NCI-H82 treated with DMSO at 0.1 percent for 48 hours (cell line): ENCODE results near the gene DCTD.

Experiments
- DNase-seq: peaks from one replicate; lab custom pipeline; 2025; ENCODE audit not compliant: unreplicated experiment; lab: John Stamatoyannopoulos, UW

Gene DCTD

DNA sequence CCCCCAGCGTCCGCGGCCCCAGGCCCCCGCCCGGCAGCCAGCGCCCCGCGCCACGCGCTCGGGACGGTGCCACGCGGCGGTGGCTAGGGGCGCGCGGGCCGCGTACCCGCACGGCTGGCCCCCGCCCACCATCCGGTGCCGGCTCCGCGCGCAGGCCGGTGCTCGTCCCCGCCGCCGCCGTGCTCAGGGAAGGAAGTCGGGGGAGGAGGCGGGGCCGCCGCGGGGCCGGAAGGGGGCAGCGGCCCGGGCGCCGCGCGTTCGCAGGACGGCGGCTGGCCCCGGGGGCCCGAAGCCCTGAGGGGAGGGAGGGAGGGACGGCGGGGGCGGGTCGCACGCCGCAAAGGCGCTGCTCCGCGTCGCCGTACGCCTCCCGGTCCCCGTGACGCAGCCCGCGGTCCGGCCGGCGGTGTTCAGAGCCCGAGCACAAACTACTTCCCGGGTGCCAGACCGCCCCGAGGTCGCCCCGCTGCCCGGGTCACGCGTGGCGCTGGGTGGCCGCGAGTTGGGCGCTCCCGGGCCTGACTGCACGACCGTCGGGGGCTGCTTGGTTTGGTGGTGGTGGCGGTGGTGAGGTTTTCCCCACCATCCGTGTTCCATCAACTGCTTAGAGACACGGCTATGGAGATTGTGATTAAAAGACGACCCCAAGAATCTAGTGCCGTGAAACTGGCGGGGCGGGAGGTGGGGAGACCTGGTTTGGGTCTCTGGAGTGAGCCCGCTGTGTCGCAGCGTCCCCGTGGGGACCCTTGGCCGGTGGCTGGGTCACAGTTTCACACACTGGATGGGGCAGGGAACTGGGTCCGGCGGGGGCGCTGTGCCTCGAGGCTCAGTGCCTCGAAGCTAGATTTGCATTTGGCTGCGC is at the start of gene DCTD:
Gene DCTD, minus strand, starts transcription at position 205 of the 862 bp plus-strand sequence. CDS start 1,818 bp downstream, outside the sequence.
- DNase-seq, result no peak

DNA sequence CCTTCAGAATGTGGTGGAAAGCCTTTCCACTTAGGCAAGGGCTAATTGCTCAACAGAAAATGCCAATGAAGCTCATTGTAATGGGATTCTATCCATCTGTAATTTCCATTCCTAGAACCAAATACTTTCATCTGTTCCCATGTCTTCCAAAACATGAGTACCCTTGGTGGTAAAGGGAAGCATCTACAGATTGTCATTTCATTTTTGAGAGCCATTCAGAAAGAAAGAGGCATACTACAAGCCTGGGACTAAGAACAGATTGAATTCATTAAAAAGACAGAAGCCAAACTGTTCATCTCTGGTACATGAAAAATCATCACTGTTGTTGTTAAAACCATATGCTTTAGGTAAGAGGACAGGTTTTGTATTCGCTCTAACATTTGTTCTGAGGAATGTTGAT is 43.6 kb upstream of the DCTD start:
- DNase-seq, result no peak

DNA sequence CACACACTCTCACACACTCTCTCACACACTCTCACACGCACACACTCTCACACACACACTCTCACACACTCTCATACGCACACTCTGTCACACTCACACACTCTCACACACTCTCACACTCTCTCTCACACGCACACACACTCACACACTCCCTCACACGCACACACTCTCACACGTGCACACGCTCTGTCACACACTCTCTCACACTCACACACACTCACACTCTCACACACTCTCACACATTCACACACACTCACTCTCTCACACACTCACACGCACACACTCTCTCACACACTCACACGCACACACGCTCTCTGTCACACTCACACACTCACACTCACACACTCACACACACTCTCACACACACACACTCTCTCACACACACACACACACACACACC is 43.0 kb upstream of the DCTD start:
- no peak for DNase-seq

DNA sequence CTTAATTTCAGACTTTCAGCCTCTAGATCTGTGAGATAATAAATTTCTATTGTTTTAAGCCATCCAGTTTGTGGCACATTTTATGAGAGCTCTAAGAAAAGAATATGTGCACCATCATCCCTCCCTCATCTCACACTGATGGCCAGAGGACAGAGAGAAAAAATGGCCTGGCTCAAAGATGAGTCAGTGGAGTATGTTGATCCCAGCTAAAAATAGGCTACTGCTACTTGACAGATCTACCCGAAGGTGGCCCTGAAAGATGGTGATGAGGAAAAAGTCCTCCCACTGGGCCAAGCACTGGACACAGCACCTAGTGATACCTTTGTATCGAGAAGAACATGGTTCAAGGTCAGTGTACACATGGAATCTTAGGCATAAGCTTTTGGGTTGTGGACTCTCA is 38.2 kb upstream of the DCTD start:
- DNase-seq, result no peak

DNA sequence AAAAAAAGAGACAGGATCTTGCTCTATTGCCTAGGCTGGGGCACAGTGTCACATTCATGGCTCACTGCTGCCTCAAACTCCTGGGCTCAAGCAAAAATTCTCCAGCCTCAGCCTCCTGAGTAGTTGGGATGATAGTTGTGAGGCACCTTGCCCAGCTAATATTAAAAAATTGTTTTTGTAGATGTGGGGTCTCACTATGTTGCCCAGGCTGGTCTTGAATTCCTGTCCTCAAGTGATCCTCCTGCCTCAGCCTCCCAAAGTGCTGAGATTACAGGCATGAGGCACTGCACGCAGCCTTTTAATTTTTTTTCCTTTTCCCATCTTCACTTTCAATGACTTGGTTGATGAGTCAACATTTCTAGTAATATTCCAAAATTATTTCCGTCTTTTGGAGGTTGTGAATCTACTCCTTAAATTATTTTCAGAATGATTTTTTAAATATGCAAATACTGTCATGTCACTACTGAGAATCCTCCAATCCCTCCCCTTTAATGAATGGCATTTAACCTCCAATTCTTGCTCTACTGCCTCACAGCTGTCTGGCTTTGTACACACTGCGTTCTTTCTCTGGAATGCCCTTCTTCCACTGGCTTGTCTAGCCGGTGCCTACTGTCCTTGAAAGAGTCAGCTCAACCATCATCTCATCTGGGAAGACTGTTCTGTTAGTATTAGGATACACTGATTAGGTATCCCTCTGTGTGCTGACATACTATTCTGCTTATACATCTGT is 27.5 kb upstream of the DCTD start:
- no peak for DNase-seq

DNA sequence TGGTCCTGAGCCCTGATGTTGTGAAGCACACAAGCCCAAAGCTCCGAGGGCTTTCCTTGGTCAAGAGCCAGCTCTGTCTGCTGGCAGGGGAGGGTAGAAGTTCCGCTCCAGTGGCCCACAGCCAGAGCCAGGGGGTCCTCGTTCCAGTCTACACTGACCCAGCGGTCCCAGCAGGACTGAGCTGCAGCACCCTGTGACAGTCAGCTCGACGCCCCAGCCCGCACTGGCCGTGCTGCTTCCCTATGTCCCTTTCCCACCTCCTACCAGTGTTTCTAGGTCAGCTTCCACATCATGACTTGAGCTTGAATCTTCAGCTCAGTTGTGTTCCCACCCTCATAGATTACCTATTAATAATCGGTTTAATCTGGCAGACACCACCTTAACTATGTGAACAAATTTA is 22.5 kb upstream of the DCTD start:
- no peak for DNase-seq

DNA sequence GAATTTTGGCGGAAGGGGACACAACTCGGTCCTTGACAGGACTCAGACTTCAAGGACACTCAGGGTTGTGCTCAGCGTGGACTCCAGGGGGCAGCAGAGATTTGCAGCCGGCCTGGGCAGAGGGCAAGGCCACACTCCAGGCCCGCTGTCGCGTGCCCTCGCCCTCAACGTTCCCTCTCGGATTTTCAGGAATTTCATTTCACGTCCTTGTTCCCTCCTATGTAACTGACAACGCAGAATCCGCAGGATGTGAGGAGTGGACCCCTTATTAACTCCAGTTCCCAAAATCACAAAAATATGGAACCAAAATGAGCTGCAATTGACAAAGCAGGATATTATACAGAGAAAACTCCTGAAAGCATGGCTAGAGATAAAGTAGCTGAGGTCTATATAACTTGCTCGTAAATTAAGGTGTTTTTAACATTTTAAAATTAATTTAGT is 21.0 kb upstream of the DCTD start:
- peak; percentile 24 for DNase-seq

DNA sequence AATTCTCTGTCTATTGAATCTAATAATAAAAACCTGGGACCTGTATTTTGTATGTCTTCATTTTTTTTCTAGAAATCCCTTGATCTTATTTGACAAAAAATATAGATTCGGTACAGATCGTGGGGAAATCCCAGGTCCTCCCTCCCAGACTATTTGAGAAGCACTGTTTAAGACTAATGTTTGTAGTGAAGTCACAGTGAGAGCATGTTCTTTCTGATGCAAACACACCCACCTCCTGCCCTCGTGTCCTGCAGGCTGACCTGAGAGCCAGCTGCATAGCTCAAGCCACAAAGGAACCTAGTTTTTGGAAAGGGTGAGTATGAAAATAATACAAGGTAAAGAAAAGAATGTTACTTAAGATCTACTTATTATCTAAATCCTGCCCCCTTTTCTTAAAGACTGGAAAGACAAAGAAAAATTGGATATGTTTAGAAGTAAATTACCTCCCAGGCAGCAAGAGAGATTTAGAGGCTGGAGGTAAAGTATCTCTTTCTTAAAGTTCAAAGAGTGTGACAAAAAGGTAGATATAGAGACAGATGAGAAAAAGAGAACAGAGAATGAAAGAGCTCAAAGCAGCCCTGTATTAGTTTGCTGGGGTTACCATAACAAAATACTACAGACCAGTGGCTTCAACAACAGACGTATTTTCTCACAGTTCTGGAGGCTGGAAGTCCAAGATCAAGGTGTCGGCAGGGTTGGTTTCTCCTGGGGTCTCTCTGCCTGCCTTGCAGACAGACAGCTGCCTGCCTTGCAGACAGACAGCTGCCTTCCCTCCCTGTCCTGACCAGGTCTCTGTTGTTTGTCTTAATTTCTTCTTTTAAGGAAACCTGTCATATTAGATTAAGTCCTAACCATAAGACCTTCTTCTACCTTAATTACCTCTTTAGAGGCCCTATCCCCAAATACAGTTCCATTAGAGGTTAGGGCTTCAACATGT is 20.4 kb upstream of the DCTD start:
- DNase-seq, result no peak

DNA sequence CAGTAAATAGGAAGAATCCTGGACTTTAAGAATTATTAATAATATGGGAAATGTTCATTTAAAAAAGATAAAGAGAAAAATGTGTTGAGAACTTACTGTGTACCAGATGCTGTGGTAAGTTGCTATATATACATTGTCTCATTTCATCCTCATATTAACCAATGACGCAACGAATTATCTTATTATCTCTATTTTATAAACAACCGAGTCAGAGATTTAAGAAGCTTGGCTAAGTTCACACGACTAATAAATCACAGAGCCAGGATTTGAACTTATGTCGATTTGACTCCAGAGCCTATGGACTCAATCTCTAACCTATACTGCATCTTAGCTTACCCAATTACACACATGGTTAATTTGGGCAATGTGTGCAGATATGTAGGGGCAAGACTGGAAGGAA is 15.5 kb upstream of the DCTD start:
- no peak for DNase-seq

DNA sequence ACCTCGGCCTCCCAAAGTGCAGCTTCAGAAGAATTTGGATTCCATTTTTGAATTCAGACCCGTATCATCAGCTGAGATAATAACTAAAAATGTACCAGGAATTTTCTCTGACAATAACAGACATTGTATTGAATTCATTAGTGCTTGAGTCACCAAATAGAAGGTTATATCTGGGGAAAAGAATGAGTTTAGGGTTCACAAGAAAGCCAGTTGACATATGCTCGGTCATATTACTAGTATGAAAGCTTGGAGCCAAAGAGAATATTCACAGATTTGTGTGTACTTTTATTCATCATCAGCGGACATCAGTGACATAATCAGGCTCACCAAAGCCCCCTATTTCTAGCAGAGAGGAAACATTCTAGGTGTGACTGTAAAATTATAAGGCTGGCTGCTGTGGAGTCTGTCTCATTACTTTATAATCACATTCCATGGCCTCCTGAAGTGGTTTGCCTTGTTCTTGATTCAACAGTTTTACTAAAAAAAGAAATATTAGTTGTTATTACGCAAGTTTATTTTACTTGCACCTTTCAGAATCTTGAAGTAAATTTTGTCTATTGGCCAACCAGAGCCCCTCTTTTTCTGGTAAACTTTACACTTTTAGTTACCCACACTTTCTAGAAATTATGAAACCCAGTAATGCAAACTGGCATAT is 14.6 kb upstream of the DCTD start:
- DNase-seq, result no peak

DNA sequence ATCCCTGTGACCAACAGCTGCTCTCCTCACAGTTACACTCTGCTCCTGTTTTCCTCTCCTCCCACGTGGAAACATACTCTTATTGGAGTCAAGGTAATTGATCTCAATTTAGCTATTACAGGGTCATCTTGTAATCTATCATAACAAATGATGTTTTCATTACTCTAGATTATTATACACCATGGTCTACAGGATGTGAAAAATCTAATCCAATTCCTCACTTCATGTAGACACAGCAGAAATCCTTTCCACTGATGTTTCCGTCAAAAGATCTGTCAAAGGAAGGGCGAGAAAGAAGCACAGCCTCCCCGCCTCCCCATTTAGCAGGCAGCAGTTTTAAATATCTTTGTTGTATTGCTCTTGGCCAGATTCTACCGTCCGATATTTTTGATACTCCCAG is 13.7 kb upstream of the DCTD start:
- no peak for DNase-seq

DNA sequence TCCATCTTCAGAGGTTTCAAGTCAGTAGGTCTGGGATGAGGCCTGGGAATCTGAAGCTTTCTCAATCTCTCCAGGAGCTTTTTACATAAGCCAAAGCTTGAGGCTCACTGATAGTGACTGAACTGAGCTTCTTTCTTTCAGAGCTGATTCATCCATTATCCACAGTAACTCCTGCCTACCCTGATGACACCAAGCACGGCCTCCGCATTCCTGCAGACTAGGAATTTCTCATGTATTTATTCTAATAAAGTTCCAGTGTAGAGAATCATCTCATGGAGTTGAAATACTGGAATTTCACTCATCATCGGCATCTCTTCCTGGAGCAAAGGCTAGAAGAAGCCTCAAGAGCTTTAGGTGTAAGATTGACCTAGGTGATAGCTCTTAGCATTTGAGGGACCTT is 12.1 kb upstream of the DCTD start:
- no peak for DNase-seq

DNA sequence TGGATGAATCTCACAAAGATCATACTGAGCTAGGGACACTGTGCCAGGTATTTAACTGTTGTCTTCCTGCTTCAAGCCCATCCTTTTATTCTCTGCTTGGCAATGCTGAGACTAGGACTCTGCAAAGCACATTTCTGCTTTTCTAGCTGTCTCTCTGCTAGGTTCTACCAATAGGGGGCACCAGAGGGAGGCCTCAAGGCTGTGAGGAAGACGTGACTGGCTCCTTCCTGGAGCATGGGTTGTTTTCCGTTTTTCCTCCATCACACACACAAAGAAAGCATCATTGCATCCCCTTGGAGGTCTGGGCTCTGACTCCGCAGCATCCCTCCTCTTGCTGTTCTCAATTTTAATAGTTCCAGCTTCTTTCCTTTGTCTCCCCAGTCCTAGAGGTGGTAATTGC is 10.9 kb upstream of the DCTD start:
- no peak for DNase-seq

DNA sequence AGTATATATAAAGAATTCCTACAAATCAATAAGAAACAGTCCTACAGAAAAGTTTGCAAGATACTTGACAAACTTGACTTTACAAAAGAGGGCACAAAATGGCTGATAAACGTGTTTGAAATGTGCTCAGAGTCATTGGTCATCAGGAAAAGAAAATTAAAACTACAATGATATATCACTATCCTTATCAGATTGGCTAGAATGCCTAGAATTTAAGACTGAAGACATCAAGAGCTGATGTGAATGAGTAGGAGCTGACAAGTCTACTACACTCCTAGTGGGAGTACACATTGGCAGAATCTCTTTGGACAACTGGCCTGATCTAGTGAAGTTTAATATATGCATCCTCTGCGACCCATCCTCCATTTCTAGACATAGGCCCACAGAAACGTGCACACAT is 10.3 kb upstream of the DCTD start:
- no peak for DNase-seq

DNA sequence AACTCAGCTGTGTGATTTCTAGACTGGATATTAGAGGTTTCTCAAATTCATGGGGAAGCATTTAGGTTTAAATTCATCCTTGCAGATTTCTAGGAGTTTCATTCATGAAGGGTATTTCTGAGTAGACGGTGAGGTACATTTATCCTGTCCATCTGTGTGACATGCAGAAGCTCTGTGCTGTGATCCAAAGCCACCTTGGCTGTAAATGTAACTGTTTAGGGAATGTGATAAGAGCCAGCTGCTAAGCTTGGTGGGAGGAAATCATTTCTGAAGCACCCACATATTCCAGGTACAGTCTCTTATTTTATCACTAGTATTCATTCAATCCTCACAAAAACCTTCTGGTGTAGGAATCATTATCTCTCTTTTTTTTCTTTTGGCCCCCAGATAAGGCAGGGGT is 8.7 kb upstream of the DCTD start:
- DNase-seq, result no peak

DNA sequence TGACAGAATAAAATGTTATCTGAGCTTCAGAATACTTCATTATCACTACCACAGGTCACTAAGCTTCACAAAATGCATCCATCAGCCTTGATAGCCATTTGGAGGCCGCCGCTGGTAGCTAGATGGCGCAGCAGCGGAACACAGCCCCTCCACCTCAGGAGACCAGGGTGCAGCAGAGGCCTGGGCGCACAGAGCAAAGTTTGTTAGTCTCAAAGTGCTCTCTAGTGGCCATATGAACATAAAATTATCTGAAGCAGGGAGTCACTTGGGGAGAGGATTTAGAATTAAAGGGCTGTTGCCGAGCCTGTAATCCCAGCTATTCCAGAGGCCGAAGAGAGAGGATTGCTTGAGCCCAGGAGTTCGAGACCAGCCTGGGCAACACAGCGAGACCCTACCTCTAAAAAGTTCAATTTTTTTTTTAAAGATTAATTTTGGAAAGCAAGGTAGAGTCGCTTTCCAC is 8.1 kb upstream of the DCTD start:
- DNase-seq, result peak; percentile 74

DNA sequence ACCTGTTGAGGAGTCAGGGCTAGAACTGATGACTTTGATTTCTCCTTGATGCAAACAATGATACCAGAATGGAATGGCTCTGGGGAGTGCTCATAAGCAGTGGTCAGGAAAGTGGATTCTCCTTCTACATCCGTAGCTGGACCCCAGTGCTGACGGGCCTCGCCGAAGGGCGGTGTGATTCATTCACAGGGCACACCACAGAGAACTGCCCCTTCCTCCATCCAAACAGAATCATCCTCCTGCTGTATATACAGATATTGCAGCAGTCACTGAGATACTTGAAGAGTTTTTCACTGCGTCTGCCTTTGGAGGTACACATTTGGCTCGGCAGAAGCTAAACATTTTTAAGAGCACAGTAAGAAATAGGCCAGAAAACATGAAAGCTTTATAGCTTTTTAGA is 7.3 kb upstream of the DCTD start:
- DNase-seq, result no peak

DNA sequence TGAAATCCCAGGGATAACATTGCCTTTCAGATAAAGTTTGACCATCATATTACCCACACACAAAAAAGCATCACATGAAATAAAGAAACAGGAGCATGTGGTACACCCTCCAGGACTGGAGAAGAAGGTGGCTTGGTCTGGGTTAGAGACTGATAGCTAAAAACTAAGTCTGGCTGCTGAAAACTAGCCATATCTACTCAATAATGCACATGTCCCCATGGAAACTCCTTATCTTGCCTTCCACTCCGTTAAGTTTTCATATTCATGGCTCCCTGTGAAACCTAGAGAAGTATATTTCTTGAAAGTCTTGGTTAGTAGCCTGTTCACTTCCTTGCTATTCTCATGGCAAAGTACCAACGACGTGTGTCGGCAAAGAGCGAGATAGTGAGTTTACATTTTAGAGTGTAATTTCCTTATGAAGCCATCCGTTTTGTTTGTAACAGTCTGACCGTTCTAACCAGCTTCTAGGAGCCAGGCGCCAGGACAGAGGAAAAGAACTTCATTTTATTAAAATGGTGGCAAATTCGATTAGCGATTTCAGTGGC is 6.7 kb upstream of the DCTD start:
- no peak for DNase-seq

DNA sequence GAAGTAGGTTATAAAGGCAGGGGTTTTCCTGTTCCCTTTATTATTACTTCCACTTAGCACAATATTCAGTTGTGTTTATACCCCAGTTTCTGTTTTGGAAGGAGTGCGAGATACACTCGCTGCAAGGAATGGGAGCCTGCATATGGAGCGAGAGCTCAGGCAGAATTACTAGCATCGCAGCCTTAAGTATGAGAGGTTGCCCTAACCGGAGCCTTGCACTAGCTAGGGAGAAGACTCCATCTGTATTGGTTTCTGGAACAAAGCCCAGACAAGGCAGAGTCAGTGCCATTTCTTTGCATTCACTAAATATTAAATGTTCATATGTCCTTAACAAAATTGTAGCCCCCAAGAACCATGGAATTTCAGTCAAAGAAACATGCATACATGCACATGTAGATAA is 6.2 kb upstream of the DCTD start:
- DNase-seq, result no peak

DNA sequence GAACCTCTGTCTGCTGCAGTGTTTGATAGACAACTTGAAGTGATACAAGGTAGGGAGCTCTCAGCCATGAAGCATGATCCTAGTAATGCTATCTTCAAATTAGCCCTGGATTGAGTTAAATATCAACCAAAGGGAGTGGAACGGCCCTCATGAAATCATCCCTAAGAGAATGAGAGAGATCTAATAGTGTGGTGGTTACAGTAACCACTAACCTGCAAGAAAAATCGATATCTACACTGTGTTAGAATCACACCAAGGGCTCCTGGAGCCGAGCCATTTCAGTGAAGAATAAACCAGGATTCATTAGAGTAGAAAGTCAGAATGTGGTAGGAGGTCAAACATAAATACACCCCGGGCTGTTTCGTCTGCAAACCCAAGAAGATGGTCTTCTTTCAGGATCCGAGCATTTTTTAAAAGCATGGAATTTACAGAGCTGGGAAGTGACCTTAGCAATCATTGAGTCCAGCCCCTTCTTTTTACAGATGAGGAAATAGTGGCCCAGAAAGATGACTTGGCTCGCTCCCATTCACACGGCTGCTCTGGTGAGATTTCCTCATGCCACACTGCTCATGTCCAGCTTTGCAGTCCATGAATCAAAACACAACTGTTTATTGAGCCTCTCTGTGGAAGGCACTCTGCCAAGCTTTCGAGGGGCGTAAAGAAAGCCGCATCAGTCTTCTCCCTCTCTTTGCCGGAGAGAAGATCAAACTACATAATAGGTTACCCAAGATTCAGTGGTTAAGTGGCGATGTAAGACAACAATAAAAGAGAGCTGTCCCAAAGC is 5.5 kb upstream of the DCTD start:
- DNase-seq, result no peak
